ENCODE measurements around the gene GLYATL3.

DNA sequence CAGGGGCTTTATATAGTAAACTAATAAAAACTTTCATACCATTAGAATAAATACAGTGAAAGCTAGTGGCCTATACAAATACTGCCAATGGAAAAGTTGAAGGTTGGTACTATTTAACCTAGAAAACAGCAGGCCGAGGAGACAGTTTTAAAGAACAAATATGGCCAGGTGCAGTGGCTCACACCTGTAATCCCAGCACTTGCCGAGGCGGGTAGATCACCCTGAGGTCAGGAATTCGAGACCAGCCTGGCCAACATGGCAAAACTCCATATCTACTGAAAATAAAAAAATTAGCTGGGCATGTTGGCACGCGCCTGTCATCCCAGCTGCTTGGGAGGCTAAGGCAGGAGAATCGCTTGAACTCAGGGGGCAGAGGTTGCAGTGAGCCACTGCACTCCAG, 24.8 kb downstream of the GLYATL3 start:
- TF ChIP-seq POLR2AphosphoS5 (IDR thresholded peaks at IDR 0.05; ENCODE audit: low read depth, low read length) (no peak), POLR2A (IDR thresholded peaks at IDR 0.05; ENCODE audit: low read depth, low read length) (no peak), TAF1 (IDR thresholded peaks at IDR 0.05; ENCODE audit: borderline replicate concordance, low read depth, low read length) (no peak)

Measured in GM12892 (cell line).